ENCODE measurements around the gene ARMC9.
"Not testable (repeated sequence)": the region's sequence is repeated elsewhere in the genome, so short reads cannot be mapped to it uniquely, and the experiment has no call there.

Gene ARMC9

DNA sequence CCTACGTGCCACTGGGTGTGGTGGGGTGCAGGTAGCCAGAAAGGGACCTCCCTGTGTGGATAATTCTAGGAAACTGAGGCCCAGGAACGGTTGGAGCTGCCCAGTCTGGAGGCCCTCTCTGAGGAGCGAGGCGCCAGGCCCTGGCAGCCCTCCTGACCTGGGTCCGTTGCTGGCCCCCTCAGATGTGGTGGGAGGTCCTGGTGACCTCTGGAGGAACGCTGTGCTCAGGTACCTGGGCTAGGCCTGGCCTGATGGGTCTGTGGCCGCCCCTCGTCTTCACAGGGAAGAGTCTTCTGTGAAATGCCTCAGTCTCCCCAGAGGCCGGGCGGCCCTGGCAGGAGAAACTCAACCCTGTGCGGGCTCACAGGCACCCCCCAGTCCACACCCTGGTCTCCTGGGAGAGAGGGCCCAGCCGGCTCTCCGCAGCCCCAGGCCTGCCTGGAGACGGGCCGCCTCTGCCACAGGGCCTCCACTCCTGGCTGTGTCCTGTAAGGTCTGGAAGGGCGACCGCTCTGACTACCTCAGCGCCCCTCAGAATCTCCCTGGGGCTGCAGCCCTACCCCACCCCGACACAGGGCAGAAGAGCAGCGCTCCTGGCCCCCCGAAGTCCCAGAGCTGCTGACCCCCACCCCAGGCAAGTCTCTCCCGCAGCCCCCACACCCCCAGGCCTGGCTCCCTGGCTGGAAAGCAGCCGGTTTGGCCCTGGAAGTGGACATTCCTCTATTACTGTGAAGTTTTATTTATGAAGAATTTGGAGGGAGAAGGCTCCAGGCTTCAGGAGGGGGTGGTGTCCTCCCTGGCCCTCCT, 200.8 kb downstream of the ARMC9 start:
- DNase-seq (ENCODE audit: low read depth in 2 of 2), result no peak

DNA sequence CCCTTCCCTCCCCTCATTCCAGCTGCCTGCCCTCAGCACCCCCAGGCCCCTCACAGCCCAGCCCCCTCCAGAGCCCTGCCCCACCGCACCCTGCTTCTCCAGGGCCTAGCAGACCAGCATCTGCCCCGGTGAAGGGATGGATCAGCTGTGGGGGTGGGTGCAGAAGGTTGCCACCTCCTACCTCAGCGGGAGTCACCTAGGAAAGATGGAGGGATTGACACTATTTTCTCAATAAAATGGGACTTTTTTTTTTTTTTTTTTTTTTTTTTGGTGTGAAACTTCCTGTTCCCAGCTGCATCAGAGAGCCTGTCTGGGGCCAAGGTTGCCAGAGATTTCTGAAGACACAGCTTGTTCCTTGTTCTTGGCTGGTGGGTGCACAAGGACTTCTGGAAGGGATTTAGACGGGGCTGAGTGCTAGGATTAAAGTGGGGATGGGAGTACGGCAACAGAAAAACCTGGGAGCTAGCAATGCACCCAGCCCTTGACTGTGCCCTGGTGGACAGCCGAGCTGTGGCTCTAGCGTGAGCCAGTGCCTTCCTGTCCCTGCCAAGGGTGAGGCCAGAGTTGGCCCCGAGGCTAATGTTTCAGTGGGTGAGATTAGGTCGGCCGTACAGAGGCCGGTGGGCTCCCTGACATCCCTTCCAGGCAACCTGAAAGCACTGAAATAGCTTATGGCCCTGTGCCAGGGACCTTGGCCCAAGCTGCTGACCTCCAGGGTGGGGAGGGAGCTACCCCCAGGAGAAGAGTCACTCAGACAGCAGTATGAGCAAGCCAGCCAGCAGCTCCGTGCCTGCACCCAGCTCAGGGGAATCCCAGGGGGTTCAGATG, 201.6 kb downstream of the ARMC9 start:
- DNase-seq (ENCODE audit: low read depth in 2 of 2), result no peak

DNA sequence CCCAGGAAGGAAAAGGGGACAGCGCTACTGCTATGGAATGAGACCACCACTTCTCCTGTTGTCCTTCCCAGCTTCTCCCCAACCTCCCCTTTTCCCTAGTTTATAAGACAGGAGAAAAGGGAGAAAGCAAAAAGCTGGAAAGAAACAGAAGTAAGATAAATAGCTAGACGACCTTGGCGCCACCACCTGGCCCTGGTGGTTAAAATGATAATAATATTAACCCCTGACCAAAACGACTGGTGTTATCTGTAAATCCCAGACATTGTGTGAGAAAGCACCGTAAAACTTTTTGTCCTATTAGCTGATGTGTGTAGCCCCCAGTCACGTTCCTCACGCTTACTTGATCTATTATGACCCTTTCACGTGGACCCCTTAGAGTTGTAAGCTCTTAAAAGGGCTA, 202.2 kb downstream of the ARMC9 start:
- DNase-seq (ENCODE audit: low read depth in 2 of 2), result not testable (repeated sequence)

DNA sequence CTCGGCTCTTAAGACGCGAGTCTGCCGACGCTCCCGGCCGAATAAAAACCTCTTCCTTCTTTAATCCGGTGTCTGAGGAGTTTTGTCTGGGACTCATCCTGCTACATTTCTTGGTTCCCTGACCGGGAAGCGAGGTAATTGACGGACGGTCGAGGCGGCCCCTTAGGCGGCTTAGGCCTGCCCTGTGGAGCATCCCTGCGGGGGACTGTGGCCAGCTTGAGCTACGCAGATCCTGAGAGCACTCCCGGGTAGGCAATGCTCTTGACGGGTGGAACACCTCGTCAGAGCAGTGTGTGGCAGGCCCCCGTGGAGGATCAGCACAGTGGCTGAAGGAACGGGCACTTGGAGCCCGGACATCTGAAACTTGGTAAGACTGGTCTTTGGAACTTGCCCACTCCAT, 202.7 kb downstream of the ARMC9 start:
- DNase-seq (ENCODE audit: low read depth in 2 of 2), result not testable (repeated sequence)

DNA sequence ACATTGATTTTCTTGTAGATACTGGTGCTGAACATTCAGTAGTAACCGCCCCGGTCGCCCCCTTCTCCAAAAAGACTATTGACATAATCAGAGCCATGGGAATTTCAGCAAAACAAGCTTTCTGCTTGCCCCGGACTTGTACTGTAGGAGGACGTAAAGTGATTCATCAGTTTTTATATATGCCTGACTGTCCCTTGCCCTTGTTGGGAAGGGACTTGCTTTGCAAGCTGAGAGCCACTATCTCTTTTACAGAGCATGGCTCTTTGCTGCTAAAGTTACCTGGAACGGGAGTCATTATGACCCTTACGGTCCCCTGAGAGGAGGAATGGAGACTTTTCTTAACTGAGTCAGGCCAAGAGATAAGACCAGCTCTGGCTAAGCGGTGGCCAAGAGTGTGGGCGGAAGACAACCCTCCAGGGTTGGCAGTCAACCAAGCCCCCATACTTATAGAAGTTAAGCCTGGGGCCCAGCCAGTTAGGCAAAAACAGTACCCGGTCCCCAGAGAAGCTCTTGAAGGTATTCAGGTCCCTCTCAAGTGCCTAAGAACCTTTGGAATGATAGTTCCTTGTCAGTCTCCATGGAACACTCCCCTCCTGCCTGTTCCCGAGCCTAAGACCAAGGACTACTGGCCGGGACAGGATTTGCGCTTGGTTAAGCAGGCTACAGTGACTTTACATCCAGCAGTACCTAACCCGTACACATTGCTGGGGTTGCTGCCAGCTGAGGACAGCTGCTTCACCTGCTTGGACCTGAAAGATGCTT, 205.2 kb downstream of the ARMC9 start:
- DNase-seq (ENCODE audit: low read depth in 2 of 2), result not testable (repeated sequence)

DNA sequence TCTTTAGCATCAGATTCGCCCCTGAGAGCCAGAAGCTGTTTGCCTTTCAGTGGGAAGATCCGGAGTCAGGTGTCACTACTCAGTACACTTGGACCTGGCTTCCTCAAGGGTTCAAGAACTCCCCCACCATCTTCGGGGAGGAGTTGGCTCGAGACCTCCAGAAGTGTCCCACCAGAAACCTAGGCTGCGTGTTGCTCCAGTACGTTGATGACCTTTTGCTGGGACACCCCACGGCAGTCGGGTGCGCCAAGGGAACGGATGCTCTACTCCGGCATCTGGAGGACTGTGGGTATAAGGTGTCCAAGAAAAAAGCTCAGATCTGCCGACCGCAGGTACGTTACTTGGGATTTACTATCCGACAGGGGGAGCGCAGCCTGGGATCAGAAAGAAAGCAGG, 205.8 kb downstream of the ARMC9 start:
- not testable (repeated sequence) for DNase-seq (ENCODE audit: low read depth in 2 of 2)

DNA sequence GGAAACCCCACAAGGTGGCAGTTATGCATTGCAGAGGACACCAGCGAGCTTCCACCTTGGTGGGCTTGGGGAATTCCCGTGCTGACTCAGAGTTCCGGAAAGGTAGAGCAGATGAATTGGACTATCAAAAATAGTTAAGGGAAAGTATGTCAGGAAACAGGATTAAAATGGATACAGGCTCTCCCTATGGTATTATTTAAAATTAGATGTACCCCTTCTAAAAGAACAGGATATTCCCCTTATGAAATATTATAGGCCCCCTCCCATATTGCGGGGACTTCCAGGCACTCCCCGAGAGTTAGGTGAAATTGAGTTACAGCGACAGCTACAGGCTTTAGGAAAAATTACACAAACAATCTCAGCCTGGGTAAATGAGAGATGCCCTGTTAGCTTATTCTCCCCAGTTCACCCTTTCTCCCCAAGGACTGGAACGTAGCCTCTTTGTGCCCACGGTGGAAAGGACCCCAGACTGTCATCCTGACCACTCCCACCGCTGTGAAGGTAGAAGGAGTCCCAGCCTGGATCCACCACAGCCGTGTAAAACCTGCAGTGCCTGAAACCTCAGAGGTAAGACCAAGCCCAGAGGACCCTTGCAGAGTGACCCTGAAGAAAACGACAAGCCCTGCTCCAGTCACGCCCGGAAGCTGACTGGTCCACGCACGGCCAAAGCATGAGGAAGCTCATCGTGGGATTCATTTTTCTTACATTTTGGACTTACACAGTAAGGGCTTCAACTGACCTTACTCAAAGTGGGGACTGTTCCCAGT, 207.4 kb downstream of the ARMC9 start:
- not testable (repeated sequence) for DNase-seq (ENCODE audit: low read depth in 2 of 2)

DNA sequence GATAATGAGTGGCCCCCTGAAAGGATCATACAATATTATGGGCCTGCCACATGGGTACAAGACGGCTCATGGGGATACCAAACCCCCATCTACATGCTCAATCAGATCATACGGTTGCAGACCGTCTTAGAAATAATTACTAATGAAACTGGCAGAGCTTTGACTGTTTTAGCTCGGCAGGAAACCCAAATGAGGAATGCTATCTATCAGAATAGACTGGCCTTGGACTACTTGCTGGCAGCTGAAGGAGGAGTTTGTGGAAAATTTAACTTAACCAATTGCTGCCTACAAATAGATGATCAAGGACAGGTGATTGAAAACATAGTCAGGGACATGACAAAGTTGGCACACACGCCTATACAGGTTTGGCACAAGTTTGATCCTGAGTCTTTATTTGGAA, 209.3 kb downstream of the ARMC9 start:
- DNase-seq (ENCODE audit: low read depth in 2 of 2), result not testable (repeated sequence)

DNA sequence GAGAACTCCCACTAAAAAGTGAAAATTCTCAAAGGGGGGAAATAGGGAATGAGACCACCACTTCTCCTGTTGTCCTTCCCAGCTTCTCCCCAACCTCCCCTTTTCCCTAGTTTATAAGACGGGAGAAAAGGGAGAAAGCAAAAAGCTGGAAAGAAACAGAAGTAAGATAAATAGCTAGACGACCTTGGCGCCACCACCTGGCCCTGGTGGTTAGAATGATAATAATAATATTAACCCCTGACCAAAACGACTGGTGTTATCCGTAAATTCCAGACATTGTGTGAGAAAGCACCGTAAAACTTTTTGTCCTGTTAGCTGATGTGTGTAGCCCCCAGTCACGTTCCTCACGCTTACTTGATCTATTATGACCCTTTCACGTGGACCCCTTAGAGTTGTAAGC, 209.9 kb downstream of the ARMC9 start:
- not testable (repeated sequence) for DNase-seq (ENCODE audit: low read depth in 2 of 2)

DNA sequence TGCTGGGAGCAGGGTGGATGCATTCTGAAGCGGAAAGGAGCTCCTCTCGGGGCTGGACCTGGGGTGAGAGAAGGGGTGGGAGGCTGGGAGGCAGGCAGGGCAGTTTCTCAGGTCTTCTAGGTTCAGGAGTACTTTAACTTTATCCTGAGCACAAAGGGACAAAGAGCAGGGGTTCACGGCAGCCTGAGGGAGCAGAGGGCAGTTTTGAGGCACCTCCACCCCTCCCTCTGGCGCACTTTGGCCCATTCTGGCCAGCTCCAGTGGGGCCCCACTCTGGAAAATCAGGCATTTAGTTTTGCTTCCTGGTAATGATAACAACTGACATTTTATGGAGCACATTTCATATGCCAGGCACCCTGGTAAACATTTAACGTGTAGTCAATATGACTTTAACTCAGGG, 211.3 kb downstream of the ARMC9 start:
- no peak for DNase-seq (ENCODE audit: low read depth in 2 of 2)

DNA sequence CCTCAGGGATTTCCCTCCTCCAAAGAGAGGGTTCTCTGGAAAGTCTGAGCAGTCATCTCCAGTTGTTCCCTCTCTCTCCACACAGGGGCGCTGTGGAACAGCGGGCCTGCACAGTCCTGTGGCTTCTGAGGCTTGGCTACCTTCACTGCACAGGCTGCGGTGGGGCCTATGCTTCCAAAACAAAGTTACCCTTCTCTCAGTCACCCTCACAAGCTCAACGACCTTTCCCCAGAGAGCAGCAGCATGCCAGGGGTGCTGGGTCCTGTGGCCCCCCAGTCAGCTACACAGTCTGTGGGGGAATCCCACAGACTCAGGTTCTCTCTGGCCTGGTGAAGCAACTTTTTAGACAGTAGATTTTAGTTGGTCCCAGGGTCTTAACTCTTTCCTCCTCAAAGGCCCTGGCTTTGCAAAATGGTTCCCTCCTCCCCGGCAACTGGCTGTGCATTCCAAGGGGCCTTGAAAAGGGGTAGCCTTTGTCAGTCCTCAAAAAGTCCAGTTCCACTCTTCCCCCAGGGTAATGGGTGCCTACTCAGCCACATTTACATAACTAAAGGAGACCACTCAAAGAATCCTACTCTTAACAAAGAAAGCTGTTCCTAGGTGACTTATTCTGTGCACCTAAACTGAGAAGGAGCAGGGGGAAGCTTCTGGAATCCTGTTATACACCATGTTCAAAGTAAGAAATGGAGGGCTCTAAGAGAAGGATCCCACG, 212.0 kb downstream of the ARMC9 start:
- DNase-seq (ENCODE audit: low read depth in 2 of 2), result no peak

DNA sequence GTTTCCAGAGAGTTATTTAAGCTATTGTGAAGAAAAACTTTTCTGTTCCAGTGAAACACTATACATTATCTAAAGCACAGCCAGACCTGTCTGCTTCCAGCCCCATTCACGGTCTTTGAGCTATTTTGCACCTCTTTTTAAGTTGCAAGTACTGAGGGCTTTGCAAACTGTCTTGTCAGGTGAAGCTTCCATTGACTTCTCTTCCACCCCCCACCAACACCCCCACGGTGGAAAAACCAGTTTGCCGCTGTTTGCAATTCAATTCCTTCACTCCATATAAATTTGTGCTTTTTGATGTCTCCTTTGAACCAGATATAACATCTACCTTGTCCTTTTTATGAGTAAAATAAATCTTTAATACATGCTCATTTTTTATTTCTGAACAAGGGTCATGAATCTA, 212.8 kb downstream of the ARMC9 start:
- no peak for DNase-seq (ENCODE audit: low read depth in 2 of 2)

DNA sequence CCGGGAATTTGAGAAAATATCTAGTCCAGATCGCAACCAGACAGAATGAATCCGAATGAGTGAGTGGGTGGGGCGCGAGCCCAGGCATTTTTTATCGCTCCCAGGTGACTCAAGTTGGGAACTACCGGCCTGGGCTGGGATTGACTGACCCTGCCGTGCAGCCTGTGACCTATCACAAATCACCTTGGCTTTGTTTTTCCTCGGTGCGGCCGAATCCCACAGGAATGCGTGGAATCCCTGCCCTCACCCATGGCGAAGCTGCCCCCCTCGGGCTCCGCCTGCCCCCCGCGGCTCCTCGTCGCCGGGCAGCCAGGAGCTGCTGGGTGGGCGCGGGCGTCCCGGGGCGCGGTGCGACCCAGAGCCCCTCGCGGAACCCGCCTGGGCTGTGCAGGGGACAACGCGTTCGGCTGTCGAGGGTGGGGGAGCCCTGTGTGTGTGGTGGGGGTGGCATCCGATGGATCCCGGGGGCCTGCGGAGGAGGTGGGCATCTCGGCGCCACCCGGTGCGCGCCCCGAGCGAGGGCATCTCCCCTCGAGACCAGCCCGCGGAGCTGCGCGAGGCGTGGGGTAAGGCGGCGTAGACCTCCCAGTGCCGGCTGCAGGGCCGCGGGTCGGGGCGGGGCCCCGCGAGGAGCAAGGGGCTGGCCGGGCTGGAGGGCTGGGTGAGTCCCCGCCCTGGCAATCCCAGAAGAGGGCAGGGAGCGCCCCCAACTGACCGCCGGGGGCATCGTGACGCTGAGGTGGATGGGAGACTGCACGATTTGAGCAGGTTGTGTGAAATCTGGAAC, 213.6 kb downstream of the ARMC9 start:
- peak; percentile 50 to 76 for DNase-seq (ENCODE audit: low read depth in 2 of 2)

DNA sequence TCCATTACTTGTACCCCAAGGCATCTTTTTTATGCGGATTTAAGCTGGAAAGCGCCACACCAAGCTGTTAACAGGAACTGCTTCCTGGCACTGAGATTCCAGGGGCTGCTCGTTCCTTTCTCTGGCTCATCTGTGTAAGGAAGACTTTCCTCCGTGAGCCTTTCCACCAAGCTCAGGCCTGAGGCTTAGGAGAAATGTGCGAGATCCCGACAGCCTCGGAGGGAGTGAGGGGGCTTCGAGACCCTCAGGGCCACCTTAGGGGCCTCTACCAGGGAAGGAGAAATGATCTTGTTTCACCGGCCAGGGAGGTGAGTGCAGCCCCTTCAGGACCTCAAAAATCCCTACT, 214.2 kb downstream of the ARMC9 start:
- no peak for DNase-seq (ENCODE audit: low read depth in 2 of 2)

DNA sequence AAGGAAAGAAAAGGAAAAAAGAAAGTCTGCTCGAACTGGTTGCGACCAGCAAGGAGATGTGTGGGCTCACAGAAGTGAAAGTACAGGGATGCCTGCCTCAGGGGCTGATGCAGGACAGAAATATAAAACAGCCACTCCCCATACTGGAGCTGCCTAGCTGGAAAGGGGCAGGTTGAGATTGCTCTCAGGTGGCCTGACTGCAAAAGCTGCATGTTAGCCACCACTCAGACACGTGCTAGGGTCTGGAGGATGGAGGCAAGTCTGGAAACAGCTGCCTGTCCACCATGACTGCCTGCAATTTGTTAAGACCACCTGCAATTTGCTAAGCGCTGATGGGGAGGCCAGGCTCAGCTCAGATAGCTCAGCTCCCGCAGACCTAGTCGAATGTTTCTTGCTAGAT, 215.0 kb downstream of the ARMC9 start:
- DNase-seq (ENCODE audit: low read depth in 2 of 2), result no peak

DNA sequence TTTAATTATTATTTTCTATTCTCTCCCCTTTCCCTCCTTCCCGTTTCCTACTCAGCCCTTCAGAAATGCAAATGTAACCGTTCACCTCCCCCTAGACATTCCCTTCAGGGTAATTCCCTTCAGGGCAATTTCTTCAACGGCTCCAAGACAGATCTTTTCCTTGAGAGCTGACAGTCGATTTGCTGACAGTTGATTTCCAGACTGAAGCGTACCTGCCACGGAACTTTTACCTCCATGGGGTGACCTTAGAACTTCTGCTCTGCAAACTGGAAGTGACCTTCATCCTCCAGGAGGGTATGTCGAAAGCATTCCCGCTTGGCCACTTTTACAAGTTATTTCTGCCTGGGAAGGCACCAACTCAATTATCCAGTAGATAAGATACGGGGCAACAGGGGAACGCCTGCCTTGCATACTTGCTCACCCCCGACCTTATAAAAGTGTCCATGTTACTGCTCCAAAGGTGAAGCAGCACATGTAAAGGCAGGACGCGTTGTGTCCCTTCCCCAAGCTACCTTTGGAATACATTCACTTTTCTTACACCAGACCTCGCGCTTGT, 215.6 kb downstream of the ARMC9 start:
- DNase-seq (ENCODE audit: low read depth in 2 of 2), result no peak

DNA sequence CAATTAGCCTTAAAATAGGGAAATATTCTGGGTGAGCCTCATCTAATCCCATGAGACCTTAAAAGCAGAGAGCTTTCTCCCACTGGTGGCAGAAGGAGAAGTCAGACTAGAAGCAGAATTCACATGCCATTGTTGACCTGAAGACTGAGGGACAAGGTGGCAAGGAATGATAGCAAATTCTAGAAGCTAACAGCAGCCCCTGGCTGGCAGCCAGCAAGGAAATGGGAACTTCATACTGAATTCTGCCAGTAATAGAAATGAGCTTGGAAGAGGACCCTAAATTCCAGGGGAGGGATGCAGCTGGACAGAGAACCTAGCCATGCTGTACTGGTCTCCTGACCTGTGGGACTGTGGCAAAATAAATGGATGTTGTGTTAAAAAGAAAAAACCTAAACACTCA, 216.6 kb downstream of the ARMC9 start:
- DNase-seq (ENCODE audit: low read depth in 2 of 2), result no peak

DNA sequence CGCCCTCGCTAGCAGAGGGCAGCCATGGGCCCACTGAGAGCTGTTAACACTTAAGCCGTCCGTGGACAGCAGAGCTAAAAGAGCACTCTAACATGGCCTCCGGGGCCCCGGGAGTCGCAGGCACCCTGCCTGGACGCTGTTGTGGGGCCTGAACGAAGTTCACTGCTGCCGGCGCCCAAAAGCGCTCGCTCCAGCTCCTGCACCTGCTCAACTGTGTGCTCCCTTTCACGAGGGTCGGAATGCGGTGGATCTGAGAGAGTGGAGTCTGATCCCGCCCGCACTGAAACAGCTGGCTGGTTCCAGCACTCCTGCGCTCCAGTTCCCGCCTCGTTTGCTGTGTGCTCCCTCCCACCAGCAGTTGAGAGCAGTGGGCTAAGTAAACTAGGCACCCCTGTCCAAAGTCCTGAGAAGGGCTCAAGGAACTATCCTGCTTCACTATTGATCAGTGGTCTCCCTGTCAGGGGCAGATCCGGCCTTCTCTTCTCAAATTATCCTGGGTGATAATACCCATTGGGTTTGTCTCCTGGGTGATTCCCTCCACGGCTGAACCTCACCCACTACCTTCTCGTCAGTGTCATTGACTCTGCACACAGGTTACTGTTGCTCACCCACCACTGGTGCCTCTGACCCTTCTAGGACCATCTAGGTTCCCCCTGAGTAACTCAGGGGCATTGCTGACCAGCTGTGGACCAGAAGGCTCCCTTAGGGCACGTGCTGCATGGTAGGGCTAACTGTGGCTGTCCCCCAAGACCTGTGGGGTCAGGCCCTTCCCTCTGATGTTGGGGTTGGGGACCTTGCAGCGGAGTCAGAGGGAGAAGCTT, 220.6 kb downstream of the ARMC9 start:
- no peak for DNase-seq (ENCODE audit: low read depth in 2 of 2)

DNA sequence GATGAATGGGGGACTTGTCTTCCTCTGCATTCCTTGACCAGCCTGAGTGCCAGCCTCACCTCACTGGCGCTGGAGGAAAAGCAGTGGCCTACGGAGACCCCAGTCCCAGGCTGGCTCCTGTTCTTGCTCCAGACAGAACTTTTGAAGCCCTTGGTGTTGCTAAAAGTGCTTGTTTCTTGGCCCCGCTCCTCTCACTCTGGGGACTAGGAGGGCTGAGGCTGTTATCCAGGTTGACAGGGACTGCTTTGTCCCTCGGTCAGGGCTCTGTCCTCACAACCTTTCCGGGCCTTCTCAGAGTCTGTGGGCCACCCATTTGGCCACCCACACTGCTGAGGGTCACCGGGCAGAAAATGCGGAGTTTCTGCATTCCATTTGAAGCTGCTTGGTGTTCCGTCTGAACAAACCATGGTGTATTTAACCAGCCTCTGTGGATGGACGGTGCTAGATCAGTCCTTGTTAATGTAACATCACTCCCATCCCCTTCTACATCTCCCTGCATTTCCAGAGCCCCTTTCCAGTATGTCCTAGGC, 222.7 kb downstream of the ARMC9 start:
- DNase-seq (ENCODE audit: low read depth in 2 of 2), result no peak

All from stimulated activated CD4-positive, alpha-beta T cell treated with anti-CD3 and anti-CD28 coated beads, Interleukin-15, amount 100 ng/mL, for 48 hours (primary cell).